Immature natural killer cell (primary cell): Measurements from ENCODE around the gene HIC1. TPM values are rescaled to one million over a fixed set of nuclear protein-coding genes. Genes with fewer than 3 reads are reported as not detected.
"Not testable (repeated sequence)": the region's sequence is repeated elsewhere in the genome, so short reads cannot be mapped to it uniquely, and the experiment has no call there.

Experiments used
- DNase-seq, 3 donors: peaks; one replicate each; pipeline ENCODE4 v3.0.0; 2022; ENCODE audit warnings: mixed read lengths in 1 of 3
- H3K27ac Mint-ChIP-seq, 6 donors: one replicate each; pipeline ENCODE4 v1.8.0; 2020; ENCODE audit warnings: mixed read lengths in 6 of 6, mild to moderate bottlenecking in 5 of 6, inconsistent platforms in 4 of 6, moderate library complexity in 3 of 6
- H3K27me3 Mint-ChIP-seq, 3 donors: one replicate each; pipeline ENCODE4 v1.8.0; 2020 to 2021; ENCODE audit warnings: low read depth in 3 of 3, mild to moderate bottlenecking in 3 of 3, mixed read lengths in 3 of 3, moderate library complexity in 3 of 3, inconsistent platforms in 1 of 3
- H3K36me3 Mint-ChIP-seq, 3 donors: one replicate each; pipeline ENCODE4 v1.8.0; 2020; ENCODE audit warnings: mixed read lengths in 3 of 3, inconsistent platforms in 2 of 3, mild to moderate bottlenecking in 2 of 3
- H3K4me1 Mint-ChIP-seq, 2 donors: one replicate each; pipeline ENCODE4 v1.8.0; 2020; ENCODE audit warnings: inconsistent platforms in 2 of 2, mild to moderate bottlenecking in 2 of 2, mixed read lengths in 2 of 2, moderate library complexity in 1 of 2
- H3K4me3 Mint-ChIP-seq, 5 donors: one replicate each; pipeline ENCODE4 v1.8.0; 2020; ENCODE audit warnings: mild to moderate bottlenecking in 5 of 5, mixed read lengths in 5 of 5, inconsistent platforms in 3 of 5, moderate library complexity in 3 of 5
- H3K9me3 Mint-ChIP-seq, 6 donors: one replicate each; pipeline ENCODE4 v1.8.0; 2020; ENCODE audit warnings: mild to moderate bottlenecking in 6 of 6, mixed read lengths in 6 of 6, inconsistent platforms in 4 of 6, moderate library complexity in 3 of 6
- polyA plus RNA-seq, 3 donors: library from polyadenylated mRNA; unstranded; fragments of 300-500 nt; fragmentation: Illumina TruSeq; gene quantifications; one replicate each; pipeline ENCODE4 v1.2.3, GENCODE V29; 2021

HIC1 gene
- 1 to 10 TPM in 2 of 3 donors, under 1 TPM in 1; 0.90 to 5.9 (median 1.2) TPM for polyA plus RNA-seq

- peaks cover 20 to 28% of the 10 kb centered on the region in 2 donors for H3K4me1 Mint-ChIP-seq
- peak within 1 kb of the TSS; percentile 60 to 91 (median 86) for H3K27ac Mint-ChIP-seq
- no peaks in the 10 kb centered on the region for H3K9me3 Mint-ChIP-seq
Measured at GRCh38 chr17:2054512-2055291, at the start of gene HIC1. HIC1 (plus strand) TSS chr17:2055103; CDS start chr17:2056691, 1,588 bp downstream.

GRCh38 chr17:2008332-2009126, 46.4 kb upstream of the HIC1 start:
- H3K27me3 Mint-ChIP-seq: peaks cover 0 to 4% (median 0%) of the 10 kb centered on the region in 3 donors
- no peaks in the 10 kb centered on the region for H3K9me3 Mint-ChIP-seq
- no peak for DNase-seq
- H3K36me3 Mint-ChIP-seq: no peaks in the 10 kb centered on the region
- H3K4me1 Mint-ChIP-seq: peaks cover 0 to 9% of the 10 kb centered on the region in 2 donors
- no peak overlapping the region for H3K4me3 Mint-ChIP-seq
- H3K27ac Mint-ChIP-seq: peak overlapping the region in 1 of 6 donors; percentile 15

More at GRCh38 chr17:2054512-2055291, at the start of gene HIC1:
- Mint-ChIP-seq H3K27me3 (peaks cover 23 to 44% (median 23%) of the 10 kb centered on the region in 3 donors), H3K4me3 (peak within 1 kb of the TSS; percentile 75 to 81 (median 79)), H3K36me3 (peaks cover 0 to 4% (median 0%) of the 10 kb centered on the region in 3 donors)
- DNase-seq: peak; percentile 78 to 82 (median 79)

GRCh38 chr17:2009737-2010136, 45.2 kb upstream of the HIC1 start:
- no peak for DNase-seq
- Mint-ChIP-seq H3K27me3 (peaks cover 0 to 4% (median 2%) of the 10 kb centered on the region in 3 donors), H3K9me3 (no peaks in the 10 kb centered on the region), H3K27ac (no peak overlapping the region), H3K4me3 (no peak overlapping the region), H3K4me1 (peaks cover 0 to 9% of the 10 kb centered on the region in 2 donors), H3K36me3 (no peaks in the 10 kb centered on the region)

- H3K27ac Mint-ChIP-seq: peak overlapping the region in 2 of 6 donors; percentile 5 to 55
Measured at GRCh38 chr17:2011411-2012371, 43.2 kb upstream of the HIC1 start.

GRCh38 chr17:2012499-2012898, 42.4 kb upstream of the HIC1 start:
- no peaks in the 10 kb centered on the region for H3K9me3 Mint-ChIP-seq
- H3K36me3 Mint-ChIP-seq: no peaks in the 10 kb centered on the region
- H3K4me1 Mint-ChIP-seq: peaks cover 0 to 9% of the 10 kb centered on the region in 2 donors
- DNase-seq: no peak
- peak overlapping the region in 1 of 5 donors; percentile 51 for H3K4me3 Mint-ChIP-seq
- H3K27me3 Mint-ChIP-seq: peaks cover 2 to 4% (median 3%) of the 10 kb centered on the region in 3 donors
- H3K27ac Mint-ChIP-seq: peak overlapping the region in 1 of 6 donors; percentile 71

More at GRCh38 chr17:2011411-2012371, 43.2 kb upstream of the HIC1 start:
- Mint-ChIP-seq H3K4me1 (peaks cover 0 to 9% of the 10 kb centered on the region in 2 donors), H3K4me3 (peak overlapping the region in 3 of 5 donors; percentile 24 to 51 (median 26)), H3K27me3 (peaks cover 2 to 4% (median 3%) of the 10 kb centered on the region in 3 donors), H3K9me3 (no peaks in the 10 kb centered on the region), H3K36me3 (no peaks in the 10 kb centered on the region)
- no peak for DNase-seq

GRCh38 chr17:2013220-2013993, 41.5 kb upstream of the HIC1 start:
- not testable (repeated sequence) for H3K4me1 Mint-ChIP-seq, H3K4me3 Mint-ChIP-seq, H3K36me3 Mint-ChIP-seq, H3K27me3 Mint-ChIP-seq, H3K9me3 Mint-ChIP-seq, H3K27ac Mint-ChIP-seq, DNase-seq

- no peak for DNase-seq
- no peak overlapping the region for H3K27ac Mint-ChIP-seq
- no peaks in the 10 kb centered on the region for H3K36me3 Mint-ChIP-seq
- no peaks in the 10 kb centered on the region for H3K9me3 Mint-ChIP-seq
- H3K4me1 Mint-ChIP-seq: peaks cover 0 to 9% of the 10 kb centered on the region in 2 donors
- H3K4me3 Mint-ChIP-seq: no peak overlapping the region
- H3K27me3 Mint-ChIP-seq: peaks cover 3 to 7% (median 4%) of the 10 kb centered on the region in 3 donors
Measured at GRCh38 chr17:2013994-2014317, 40.9 kb upstream of the HIC1 start.

GRCh38 chr17:2015314-2015713, 39.6 kb upstream of the HIC1 start:
- Mint-ChIP-seq H3K36me3 (no peaks in the 10 kb centered on the region), H3K4me1 (peaks cover 0 to 9% of the 10 kb centered on the region in 2 donors), H3K4me3 (no peak overlapping the region), H3K27ac (no peak overlapping the region), H3K27me3 (peaks cover 4 to 7% (median 7%) of the 10 kb centered on the region in 3 donors), H3K9me3 (no peaks in the 10 kb centered on the region)
- no peak for DNase-seq

GRCh38 chr17:2016494-2016893, 38.4 kb upstream of the HIC1 start:
- peaks cover 0 to 9% of the 10 kb centered on the region in 2 donors for H3K4me1 Mint-ChIP-seq
- peaks cover 4 to 7% (median 5%) of the 10 kb centered on the region in 3 donors for H3K27me3 Mint-ChIP-seq
- DNase-seq: no peak
- no peak overlapping the region for H3K27ac Mint-ChIP-seq
- no peak overlapping the region for H3K4me3 Mint-ChIP-seq
- no peaks in the 10 kb centered on the region for H3K9me3 Mint-ChIP-seq
- no peaks in the 10 kb centered on the region for H3K36me3 Mint-ChIP-seq

- H3K27ac Mint-ChIP-seq: no peak overlapping the region
- H3K27me3 Mint-ChIP-seq: peaks cover 4 to 7% (median 5%) of the 10 kb centered on the region in 3 donors
- H3K36me3 Mint-ChIP-seq: no peaks in the 10 kb centered on the region
- DNase-seq: no peak
- H3K9me3 Mint-ChIP-seq: no peaks in the 10 kb centered on the region
- no peak overlapping the region for H3K4me3 Mint-ChIP-seq
- H3K4me1 Mint-ChIP-seq: peaks cover under 1 to 2% of the 10 kb centered on the region in 2 donors
Measured at GRCh38 chr17:2017274-2017941, 37.5 kb upstream of the HIC1 start.

- no peak for DNase-seq
- H3K27ac Mint-ChIP-seq: no peak overlapping the region
Measured at GRCh38 chr17:2018716-2019510, 36.0 kb upstream of the HIC1 start.

More at GRCh38 chr17:2018716-2019510, 36.0 kb upstream of the HIC1 start:
- Mint-ChIP-seq H3K9me3 (no peaks in the 10 kb centered on the region), H3K27me3 (peaks cover 4 to 14% (median 7%) of the 10 kb centered on the region in 3 donors), H3K36me3 (no peaks in the 10 kb centered on the region), H3K4me1 (peaks cover 9 to 11% of the 10 kb centered on the region in 2 donors), H3K4me3 (no peak overlapping the region)
